ENCODE data around the gene ESRRG. TPM values are rescaled to one million over a fixed set of nuclear protein-coding genes. Genes with fewer than 3 reads are reported as not detected.
A peak's percentile ranks its signal among the peaks of the same experiment; 100 is the strongest.
"Not testable (repeated sequence)": the region's sequence is repeated elsewhere in the genome, so short reads cannot be mapped to it uniquely, and the experiment has no call there.

The ESRRG gene
- polyA plus RNA-seq, 3 donors = 33.7 to 45.6 (median 36.0) TPM

GRCh38 chr1:216710598-216711333, 12.5 kb downstream of the ESRRG start:
- DNase-seq = no peak

- DNase-seq = no peak
Observed at GRCh38 chr1:216710055-216710454, 13.2 kb downstream of the ESRRG start.

- DNase-seq = no peak
Observed at GRCh38 chr1:216705676-216706075, 17.6 kb downstream of the ESRRG start.

GRCh38 chr1:216704065-216704464, 19.2 kb downstream of the ESRRG start:
- not testable (repeated sequence) for DNase-seq

- no peak for DNase-seq
Observed at GRCh38 chr1:216702170-216702569, 21.1 kb downstream of the ESRRG start.

GRCh38 chr1:216700779-216701178, 22.4 kb downstream of the ESRRG start:
- DNase-seq = no peak

GRCh38 chr1:216691710-216692109, 31.5 kb downstream of the ESRRG start:
- no peak for DNase-seq

GRCh38 chr1:216690603-216691002, 32.6 kb downstream of the ESRRG start:
- no peak for DNase-seq

DNA sequence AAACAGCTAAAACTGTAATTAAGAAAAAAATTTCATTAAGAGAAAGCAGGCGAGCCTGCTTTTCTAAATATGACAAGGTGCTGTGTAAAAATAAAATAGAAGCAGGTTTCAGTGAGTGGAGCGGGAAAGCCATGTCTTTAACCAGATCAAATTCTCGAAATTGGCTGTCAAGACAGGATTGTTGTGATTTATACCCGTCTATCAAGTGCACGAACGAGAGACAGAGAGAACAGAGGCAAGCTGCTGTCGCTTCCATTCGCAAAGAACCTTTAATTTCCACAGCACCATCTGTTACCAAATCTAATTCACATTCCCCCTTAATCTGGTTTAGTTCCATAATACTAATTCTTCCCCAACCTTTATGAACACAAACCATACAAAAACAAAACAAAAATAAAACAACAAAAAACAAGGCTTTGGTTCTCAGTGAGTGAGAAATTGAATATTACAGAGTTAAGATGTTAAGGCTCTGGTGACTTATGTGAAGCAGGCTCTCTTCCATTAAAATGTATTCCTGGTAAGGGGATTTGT, 35.0 kb downstream of the ESRRG start:
- no peak for DNase-seq

- no peak for DNase-seq
Observed at GRCh38 chr1:216686860-216687766, 36.1 kb downstream of the ESRRG start.

DNA sequence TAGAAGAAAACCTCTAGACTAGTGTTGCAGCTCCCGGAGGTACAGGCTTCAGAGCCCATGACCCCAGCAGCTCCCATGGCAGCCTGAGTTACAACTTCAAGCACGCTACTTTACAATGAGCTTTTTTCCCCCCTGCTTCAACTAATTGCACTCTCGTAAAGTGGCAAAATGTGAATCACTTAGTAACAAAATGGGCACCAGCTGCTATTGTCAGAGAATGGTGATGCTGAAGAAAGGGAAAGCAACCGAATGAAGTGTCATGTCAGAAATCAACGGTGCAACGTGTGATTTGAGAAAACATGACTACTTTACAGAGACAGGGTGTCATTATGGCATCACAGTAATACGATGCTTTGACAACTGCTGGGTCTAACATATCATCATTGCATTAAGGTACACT, 40.5 kb downstream of the ESRRG start:
- peak; percentile 7 for DNase-seq

DNA sequence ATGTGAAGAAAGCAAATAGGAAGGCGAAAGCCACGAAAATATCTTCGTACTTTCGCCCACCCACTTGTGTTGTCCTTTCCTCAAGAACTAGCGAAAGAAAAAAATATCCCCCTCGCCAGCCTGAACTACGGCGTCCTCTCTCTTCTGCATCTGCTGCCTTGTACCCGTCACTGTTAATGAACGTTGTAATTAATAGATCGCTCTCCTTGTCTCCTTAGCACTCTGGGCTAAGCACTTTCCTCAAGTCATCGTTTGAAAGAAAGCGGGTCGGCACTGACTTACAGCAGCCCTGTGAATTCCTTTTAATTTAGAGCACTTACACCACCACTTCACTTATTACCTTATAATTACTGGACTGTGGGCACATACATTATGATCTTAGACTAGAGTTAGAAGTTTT, 44.1 kb downstream of the ESRRG start:
- no peak for DNase-seq

DNA sequence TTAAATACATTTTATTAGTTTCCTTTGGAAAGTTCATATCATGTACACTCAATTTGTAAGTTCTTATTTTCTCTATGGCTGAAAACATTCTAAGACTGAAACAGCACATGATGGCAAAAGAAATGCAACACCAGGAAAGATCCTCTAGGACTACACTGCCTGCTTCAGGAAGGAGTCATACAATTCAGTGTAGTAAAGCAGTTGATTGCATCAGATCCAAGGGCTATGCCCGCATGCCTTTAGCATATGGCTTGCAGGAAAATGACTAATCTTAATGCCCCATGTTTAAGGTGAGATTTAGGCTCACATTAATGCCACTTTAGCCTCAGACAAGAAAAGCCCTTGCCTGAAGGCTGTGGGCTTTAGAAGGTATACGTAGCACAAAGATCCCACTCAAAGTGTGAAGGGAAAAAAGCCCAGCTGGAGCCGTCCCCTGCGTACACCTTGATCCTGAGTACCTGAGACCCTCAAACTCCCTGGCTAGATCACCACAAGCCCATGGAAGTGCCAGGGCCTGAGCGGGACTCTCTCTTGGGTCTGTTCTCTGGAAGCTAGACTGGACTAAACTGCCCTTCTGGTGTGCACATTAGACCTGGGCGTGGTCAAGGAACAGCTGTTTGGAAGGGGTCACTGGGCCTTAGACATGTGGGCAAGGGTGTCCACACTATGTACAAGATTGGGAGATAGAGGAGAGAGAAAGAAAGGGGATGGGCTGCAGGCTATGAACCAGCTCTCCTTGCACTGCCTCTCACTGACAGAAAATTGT, 52.9 kb downstream of the ESRRG start:
- no peak for DNase-seq

DNA sequence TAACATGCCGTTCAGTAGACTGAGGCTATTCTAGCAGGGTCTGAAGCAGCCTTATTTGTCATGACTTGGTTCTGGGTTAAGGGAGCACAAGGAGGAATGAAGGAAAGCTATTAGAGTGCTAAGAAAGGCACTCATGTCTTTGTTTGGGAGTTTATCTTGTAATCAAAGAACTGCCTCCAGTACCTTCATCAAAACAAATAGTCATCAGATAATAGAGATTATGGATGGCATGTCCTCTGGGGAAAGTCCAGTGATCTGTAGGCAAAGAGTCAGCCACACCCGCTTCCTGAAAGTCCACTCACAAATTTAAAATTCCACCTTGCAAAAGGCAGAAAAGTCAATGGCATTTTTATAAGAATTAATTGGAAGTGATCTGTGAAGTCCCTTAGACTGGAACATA, 56.8 kb downstream of the ESRRG start:
- no peak for DNase-seq

GRCh38 chr1:216665856-216666255, 57.4 kb downstream of the ESRRG start:
- no peak for DNase-seq

- no peak for DNase-seq
Observed at GRCh38 chr1:216665406-216665805, 57.8 kb downstream of the ESRRG start.

DNA sequence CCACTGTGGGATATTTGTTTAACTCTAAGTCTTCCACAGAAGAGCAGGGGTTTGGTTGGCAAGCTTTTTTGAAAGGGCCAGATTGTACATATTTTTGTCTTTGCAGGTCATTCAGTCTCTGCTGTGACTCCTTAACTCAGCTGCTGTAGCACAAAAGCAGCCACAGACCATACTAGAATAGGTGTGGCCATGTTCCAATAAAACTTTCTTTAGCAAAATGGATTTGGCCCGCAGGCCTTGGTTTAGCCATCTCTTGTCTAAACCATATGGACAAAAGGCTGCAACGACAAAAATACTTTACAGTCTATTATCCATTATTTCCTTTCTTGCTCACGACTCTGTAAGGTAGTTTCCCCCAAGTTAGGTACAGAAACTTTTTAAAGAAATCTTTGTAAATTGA, 60.5 kb downstream of the ESRRG start:
- DNase-seq = no peak

- DNase-seq = no peak
Observed at GRCh38 chr1:216660561-216660960, 62.7 kb downstream of the ESRRG start.

DNA sequence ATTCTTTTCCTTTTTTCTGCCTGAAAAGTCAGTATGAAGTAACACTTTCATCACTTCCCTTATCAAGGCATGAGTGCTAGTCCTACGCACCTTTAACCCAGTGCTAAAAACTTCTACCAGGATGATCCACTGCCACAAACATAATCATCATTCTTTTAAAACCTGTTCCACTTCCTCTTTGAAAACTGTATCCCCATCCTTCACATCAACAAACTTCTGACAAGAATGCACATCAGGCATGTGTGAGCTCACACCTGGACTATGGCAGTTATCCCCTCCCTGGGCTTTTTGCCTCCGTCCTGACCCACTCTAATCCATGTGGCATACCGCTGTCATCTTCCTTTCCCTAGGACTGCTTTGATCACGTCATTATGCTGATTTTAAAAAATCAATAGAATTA, 70.2 kb downstream of the ESRRG start:
- no peak for DNase-seq

DNA sequence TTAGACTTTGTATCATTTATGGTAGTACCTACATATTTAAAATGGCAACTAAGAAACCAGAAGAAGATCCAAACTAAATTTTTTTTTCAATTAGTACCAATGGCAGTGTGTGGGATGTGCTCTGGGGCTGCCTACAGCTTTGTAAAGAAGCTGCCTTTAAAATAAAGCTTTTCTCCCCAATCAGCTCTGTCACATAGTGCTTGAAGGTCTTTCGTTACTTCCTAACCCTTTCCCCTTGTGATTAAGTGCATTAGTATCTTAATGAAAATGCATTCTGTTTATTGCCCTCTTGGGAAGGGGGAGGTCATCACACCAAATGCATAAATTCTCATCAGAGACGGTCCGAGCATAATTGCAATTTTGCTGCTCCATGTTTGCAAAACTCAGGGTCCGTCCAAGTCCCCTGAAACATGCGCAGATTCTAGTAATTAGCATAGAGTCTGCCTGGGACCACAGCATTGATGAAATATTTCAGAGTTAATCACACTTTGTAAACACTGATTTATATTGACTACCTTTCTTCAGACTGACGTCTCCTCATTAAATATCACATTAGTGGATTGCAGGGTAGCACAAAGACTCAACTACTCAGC, 71.3 kb downstream of the ESRRG start:
- no peak for DNase-seq

GRCh38 chr1:216643176-216643575, 80.1 kb downstream of the ESRRG start:
- DNase-seq = no peak

Data from renal pelvis (tissue), 4 donors.